GM23338 (cell line): ENCODE measurements around the gene PXT1. TPM values are rescaled to one million over a fixed set of nuclear protein-coding genes. Genes with fewer than 3 reads are reported as not detected.

ENCODE experiments used
- ATAC-seq: fragments of 200-7000 bp; cut with Tn5 transposase; 3 replicates; pipeline ENCODE4 v1.9.1; 2020
- DNase-seq: peaks from one replicate; pipeline ENCODE4 v3.0.0-alpha.2; 2015; ENCODE audit warnings: low spot score
- H2AFZ ChIP-seq: fragments of 200-600 bp; sonication (generic); 2 replicates; pipeline ENCODE4 v1.8.0; 2016; ENCODE audit warnings: antibody characterized with exemption, mild to moderate bottlenecking, moderate library complexity
- H3F3A ChIP-seq: fragments of 200-600 bp; sonication (generic); replicated peaks from 2 replicates; pipeline ENCODE4 v1.8.0; 2017; ENCODE audit warnings: antibody characterized with exemption, mixed run types, low read depth
- H3K27ac ChIP-seq: fragments of 200-600 bp; sonication (generic); 2 replicates; pipeline ENCODE4 v1.6.1; 2016; ENCODE audit warnings: low read depth
- H3K27me3 ChIP-seq: fragments of 200-600 bp; sonication (generic); 2 replicates; pipeline ENCODE4 v1.8.0; 2016; ENCODE audit warnings: mild to moderate bottlenecking, mixed run types, moderate library complexity; ENCODE audit not compliant: insufficient read depth
- H3K36me3 ChIP-seq: fragments of 200-600 bp; sonication (generic); 2 replicates; pipeline ENCODE4 v1.8.0; 2016; ENCODE audit warnings: mild to moderate bottlenecking; ENCODE audit not compliant: insufficient read depth
- H3K4me1 ChIP-seq: fragments of 200-600 bp; sonication (generic); 2 replicates; pipeline ENCODE4 v1.8.0; 2016; ENCODE audit warnings: mild to moderate bottlenecking, moderate library complexity; ENCODE audit not compliant: insufficient read depth
- H3K4me2 ChIP-seq: fragments of 200-600 bp; sonication (generic); 2 replicates; pipeline ENCODE4 v1.7.1; 2017; ENCODE audit warnings: mixed run types
- H3K4me3 ChIP-seq: fragments of 200-600 bp; sonication (generic); 2 replicates; pipeline ENCODE4 v1.6.1; 2016; ENCODE audit warnings: mixed run types
- H3K79me2 ChIP-seq: fragments of 200-600 bp; sonication (generic); replicated peaks from 2 replicates; pipeline ENCODE4 v1.8.0; 2017; ENCODE audit warnings: mild to moderate bottlenecking; ENCODE audit not compliant: insufficient read depth
- H3K9me2 ChIP-seq: fragments of 200-600 bp; sonication (generic); 2 replicates; pipeline ENCODE4 v1.8.0; 2017; ENCODE audit not compliant: insufficient read depth
- H4K20me1 ChIP-seq: fragments of 200-600 bp; sonication (generic); replicated peaks from 2 replicates; pipeline ENCODE4 v1.8.0; 2017; ENCODE audit warnings: mild to moderate bottlenecking; ENCODE audit not compliant: insufficient read depth
- H3K27ac Mint-ChIP-seq: 2 replicates; pipeline ENCODE4 v1.8.0; 2020; ENCODE audit warnings: inconsistent platforms, mild to moderate bottlenecking, moderate library complexity, mixed read lengths
- H3K27me3 Mint-ChIP-seq: 3 replicates; pipeline ENCODE4 v1.8.0; 2022; ENCODE audit warnings: low read depth, mild to moderate bottlenecking, moderate library complexity, mixed read lengths, inconsistent platforms; ENCODE audit not compliant: insufficient read depth, poor library complexity
- H3K36me3 Mint-ChIP-seq: 3 replicates; pipeline ENCODE4 v1.8.0; 2021; ENCODE audit warnings: low read depth, mild to moderate bottlenecking, inconsistent platforms, moderate library complexity, mixed read lengths
- H3K4me1 Mint-ChIP-seq: 3 replicates; pipeline ENCODE4 v1.8.0; 2020; ENCODE audit warnings: mild to moderate bottlenecking, inconsistent platforms, mixed read lengths
- H3K4me3 Mint-ChIP-seq: 3 replicates; pipeline ENCODE4 v1.8.0; 2021; ENCODE audit warnings: moderate library complexity, mild to moderate bottlenecking, inconsistent platforms, mixed read lengths
- H3K9me3 Mint-ChIP-seq: 3 replicates; pipeline ENCODE4 v1.8.0; 2020; ENCODE audit warnings: moderate library complexity, mild to moderate bottlenecking, inconsistent platforms, mixed read lengths
- CTCF ChIP-seq, 2 experiments: fragments of 200-600 bp in 1 of 2; sonication (generic) in 1 of 2; conservative IDR thresholded peaks; 2 replicates each; pipeline versions ENCODE4 v1.5.1 to v1.6.1; 2016 to 2017; ENCODE audit warnings: antibody characterized with exemption in 2 of 2, low read depth in 2 of 2, mild to moderate bottlenecking in 2 of 2, moderate library complexity in 1 of 2
- JUNB ChIP-seq: IDR thresholded peaks from one replicate; pipeline ENCODE4 v1.6.1; 2016; ENCODE audit warnings: antibody characterized with exemption; ENCODE audit not compliant: unreplicated experiment
- NANOG ChIP-seq: IDR thresholded peaks from 2 replicates; pipeline ENCODE4 v1.6.1; 2016; ENCODE audit warnings: antibody characterized with exemption, borderline replicate concordance
- POLR2AphosphoS5 ChIP-seq: IDR thresholded peaks from 2 replicates; pipeline ENCODE4 v1.6.1; 2016; ENCODE audit warnings: antibody characterized with exemption, low read depth
- ZNF114 ChIP-seq: fragments of 250-450 bp; sonication (Bioruptor Pico); IDR thresholded peaks from 2 replicates; pipeline ENCODE4 v1.5.0; 2020; ENCODE audit warnings: mild to moderate bottlenecking, moderate library complexity
- ZNF331 ChIP-seq: fragments of 250-450 bp; sonication (Bioruptor Pico); IDR thresholded peaks from 2 replicates; pipeline ENCODE4 v1.5.0; 2020; ENCODE audit warnings: low read depth, mild to moderate bottlenecking, moderate library complexity
- polyA plus RNA-seq: library from polyadenylated mRNA; unstranded; fragments of >200 nt; fragmentation: Nextera tagmentation; extraction: Ambion mirVana; gene quantifications from 2 replicates; pipeline ENCODE4 v1.2.1, GENCODE V29; 2016
- total RNA-seq: library from RNA; depleted of rRNA; stranded (reverse); fragments of >200 nt; shearing (Covaris generic); gene quantifications from 2 replicates; pipeline ENCODE4 v1.2.3, GENCODE V29; 2014
- TF ChIP-seq, protein P1 (sequence below): IDR thresholded peaks from one replicate; pipeline ENCODE4 v1.6.1; 2018; ENCODE audit warnings: antibody characterized with exemption; ENCODE audit not compliant: unreplicated experiment
- TF ChIP-seq, protein P2 (sequence below): IDR thresholded peaks from 2 replicates; pipeline ENCODE4 v1.6.1; 2016; ENCODE audit warnings: antibody characterized with exemption

Gene PXT1
- total and polyA plus RNA-seq, 2 experiments from 2014 or later, result 0.14 TPM; not detected in 1

DNA sequence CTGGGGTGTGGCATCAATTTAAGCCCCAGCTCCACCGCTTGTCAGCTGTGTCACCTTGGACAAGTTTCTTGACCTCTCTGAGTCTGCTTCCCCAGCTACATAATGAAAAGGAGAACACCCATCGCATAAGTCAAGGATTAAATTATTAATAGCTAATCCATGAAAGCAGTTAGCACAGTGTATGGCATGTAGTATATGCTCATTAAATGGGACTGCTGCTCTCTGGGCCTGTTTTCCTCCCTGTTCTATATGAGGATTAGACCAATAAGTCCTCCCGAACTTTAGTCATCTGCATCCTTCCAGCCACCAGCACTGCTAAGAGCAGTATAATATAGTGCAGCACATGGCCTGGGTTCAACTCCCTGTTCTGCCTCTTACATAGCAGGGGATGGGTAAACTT lies 74.9 kb downstream of the PXT1 start (continued):
- TF ChIP-seq, protein P1, sequence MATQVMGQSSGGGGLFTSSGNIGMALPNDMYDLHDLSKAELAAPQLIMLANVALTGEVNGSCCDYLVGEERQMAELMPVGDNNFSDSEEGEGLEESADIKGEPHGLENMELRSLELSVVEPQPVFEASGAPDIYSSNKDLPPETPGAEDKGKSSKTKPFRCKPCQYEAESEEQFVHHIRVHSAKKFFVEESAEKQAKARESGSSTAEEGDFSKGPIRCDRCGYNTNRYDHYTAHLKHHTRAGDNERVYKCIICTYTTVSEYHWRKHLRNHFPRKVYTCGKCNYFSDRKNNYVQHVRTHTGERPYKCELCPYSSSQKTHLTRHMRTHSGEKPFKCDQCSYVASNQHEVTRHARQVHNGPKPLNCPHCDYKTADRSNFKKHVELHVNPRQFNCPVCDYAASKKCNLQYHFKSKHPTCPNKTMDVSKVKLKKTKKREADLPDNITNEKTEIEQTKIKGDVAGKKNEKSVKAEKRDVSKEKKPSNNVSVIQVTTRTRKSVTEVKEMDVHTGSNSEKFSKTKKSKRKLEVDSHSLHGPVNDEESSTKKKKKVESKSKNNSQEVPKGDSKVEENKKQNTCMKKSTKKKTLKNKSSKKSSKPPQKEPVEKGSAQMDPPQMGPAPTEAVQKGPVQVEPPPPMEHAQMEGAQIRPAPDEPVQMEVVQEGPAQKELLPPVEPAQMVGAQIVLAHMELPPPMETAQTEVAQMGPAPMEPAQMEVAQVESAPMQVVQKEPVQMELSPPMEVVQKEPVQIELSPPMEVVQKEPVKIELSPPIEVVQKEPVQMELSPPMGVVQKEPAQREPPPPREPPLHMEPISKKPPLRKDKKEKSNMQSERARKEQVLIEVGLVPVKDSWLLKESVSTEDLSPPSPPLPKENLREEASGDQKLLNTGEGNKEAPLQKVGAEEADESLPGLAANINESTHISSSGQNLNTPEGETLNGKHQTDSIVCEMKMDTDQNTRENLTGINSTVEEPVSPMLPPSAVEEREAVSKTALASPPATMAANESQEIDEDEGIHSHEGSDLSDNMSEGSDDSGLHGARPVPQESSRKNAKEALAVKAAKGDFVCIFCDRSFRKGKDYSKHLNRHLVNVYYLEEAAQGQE, result no peak

GRCh38 chr6:36364669-36365479 lies 77.8 kb downstream of the PXT1 start:
- Mint-ChIP-seq H3K36me3 (no peaks in the 10 kb centered on the region; the same call in 2 of the 3 replicates), H3K27me3 (peaks cover 2% of the 10 kb centered on the region), H3K4me3 (no peak overlapping the region), H3K9me3 (no peaks in the 10 kb centered on the region; the same call in 2 of the 3 replicates), H3K4me1 (no peaks in the 10 kb centered on the region), H3K27ac (no peak overlapping the region)
- H4K20me1 ChIP-seq, result no peaks in the 10 kb centered on the region
- H3K27me3 ChIP-seq, result no peaks in the 10 kb centered on the region
- H3K4me2 ChIP-seq, result no peak overlapping the region
- no peaks in the 10 kb centered on the region for H3K79me2 ChIP-seq
- no peaks in the 10 kb centered on the region for H3K4me1 ChIP-seq
- H3K4me3 ChIP-seq, result no peak overlapping the region
- DNase-seq, result no peak
- no peaks in the 10 kb centered on the region for H3K9me2 ChIP-seq
- no peak for ATAC-seq
- no peak overlapping the region for H3K27ac ChIP-seq
- H3F3A ChIP-seq, result no peaks in the 10 kb centered on the region
- H3K36me3 ChIP-seq, result no peaks in the 10 kb centered on the region
- no peak overlapping the region for H2AFZ ChIP-seq
- TF ChIP-seq ZNF331 (CRISPR knock-in tag) (no peak), POLR2AphosphoS5 (no peak), JUNB (no peak), ZNF114 (no peak), NANOG (no peak), CTCF (conservative IDR thresholded peaks at IDR 0.05; ENCODE audit: low read depth in 2 of 2) (no peak)
- TF ChIP-seq, protein P1, result no peak
- TF ChIP-seq, protein P2, sequence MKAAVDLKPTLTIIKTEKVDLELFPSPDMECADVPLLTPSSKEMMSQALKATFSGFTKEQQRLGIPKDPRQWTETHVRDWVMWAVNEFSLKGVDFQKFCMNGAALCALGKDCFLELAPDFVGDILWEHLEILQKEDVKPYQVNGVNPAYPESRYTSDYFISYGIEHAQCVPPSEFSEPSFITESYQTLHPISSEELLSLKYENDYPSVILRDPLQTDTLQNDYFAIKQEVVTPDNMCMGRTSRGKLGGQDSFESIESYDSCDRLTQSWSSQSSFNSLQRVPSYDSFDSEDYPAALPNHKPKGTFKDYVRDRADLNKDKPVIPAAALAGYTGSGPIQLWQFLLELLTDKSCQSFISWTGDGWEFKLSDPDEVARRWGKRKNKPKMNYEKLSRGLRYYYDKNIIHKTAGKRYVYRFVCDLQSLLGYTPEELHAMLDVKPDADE, result no peak
